Measurements from ENCODE around the gene PLXDC2.
"Not testable (repeated sequence)": the region's sequence is repeated elsewhere in the genome, so short reads cannot be mapped to it uniquely, and the experiment has no call there.

Gene PLXDC2

DNA sequence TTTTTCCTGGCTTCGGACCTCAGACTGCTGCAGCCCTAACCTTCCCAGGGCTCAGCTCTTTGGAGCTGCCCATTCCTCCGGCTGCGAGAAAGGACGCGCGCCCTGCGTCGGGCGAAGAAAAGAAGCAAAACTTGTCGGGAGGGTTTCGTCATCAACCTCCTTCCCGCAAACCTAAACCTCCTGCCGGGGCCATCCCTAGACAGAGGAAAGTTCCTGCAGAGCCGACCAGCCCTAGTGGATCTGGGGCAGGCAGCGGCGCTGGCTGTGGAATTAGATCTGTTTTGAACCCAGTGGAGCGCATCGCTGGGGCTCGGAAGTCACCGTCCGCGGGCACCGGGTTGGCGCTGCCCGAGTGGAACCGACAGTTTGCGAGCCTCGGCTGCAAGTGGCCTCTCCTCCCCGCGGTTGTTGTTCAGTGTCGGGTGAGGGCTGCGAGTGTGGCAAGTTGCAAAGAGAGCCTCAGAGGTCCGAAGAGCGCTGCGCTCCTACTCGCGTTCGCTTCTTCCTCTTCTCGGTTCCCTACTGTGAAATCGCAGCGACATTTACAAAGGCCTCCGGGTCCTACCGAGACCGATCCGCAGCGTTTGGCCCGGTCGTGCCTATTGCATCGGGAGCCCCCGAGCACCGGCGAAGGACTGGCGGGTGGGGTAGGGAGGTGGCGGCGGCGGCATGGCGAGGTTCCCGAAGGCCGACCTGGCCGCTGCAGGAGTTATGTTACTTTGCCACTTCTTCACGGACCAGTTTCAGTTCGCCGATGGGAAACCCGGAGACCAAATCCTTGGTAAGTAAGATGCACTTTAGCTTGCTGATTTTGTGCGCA, at the start of gene PLXDC2:
PLXDC2 (plus strand) TSS at position 22 of the 820 bp plus-strand sequence.
- DNase-seq, result no peak

- DNase-seq, result no peak
Measured at GRCh38 chr10:19767876-19768275, 48.4 kb upstream of the PLXDC2 start.

DNA sequence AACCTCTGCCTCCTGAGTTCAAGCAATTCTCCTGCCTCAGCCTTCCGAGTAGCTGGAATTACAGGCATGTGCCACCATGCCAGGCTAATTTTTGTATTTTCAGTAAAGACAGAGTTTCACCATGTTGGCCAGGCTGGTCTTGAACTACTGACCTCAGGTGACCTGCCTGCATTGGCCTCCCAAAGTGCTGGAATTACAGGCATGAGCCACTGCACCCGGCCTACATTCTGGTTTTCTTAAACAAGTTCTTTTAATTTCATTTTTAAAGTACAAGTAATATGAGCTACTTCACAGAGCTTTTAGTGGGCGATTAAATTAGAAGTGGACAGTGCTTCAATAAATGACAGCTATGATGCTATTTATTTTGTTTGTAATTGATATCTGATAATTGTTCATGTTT, 46.4 kb upstream of the PLXDC2 start:
- not testable (repeated sequence) for DNase-seq

DNA sequence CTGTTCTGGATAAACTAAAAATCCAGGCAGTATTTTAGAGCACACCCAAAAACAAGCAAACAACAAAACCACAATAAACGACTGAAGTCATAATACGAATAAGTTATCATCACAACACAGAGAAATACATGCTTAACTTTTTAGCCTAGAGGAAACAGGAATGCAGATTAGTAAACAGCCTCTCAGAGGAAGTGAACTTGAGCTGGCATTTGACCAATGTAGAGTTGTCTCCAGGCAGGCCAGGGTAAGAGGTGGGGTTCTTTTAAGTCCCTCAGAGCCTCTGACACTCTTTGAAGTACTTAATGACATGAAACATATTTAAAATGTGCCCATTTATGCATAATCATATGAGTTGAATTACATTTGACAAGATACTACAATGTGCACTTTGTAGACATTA, 43.3 kb upstream of the PLXDC2 start:
- DNase-seq, result no peak

DNA sequence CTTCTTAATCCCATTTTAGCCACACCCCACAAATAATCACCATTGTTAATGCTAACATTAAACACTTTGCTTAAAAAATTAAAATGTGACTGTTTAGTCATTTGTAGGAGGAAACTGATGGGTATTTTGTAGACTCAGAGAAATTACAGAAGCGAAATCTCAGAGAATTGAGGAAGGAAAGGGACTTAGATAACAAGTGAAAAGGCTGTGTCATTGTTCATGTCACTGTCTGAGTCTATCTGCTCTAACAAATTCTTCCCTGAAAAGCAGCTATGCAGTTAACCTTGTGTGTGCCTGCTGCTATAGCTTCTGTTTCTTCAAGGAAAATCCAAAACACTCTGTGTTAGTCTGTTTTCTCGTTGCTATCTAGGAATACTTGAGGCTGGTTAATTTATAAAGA, 40.9 kb upstream of the PLXDC2 start:
- no peak for DNase-seq

GRCh38 chr10:19777806-19778205, 38.4 kb upstream of the PLXDC2 start:
- no peak for DNase-seq

DNA sequence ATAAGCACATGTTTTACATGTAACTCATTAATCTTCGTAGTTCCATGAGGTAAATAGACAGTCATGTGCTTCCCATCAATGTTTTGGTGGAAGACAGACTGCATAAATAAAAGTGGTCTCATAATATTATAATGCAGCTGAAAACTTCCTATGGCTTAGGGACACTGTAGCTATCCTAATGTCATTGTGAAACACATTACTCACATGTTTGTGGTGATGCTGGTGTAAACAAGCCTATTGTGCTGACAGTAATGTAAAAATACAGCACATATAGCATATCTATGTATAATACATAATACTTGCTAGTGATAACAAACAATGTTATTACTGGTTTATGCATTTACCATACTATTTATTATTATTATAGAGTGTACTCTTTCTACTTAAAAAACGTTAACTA, 37.2 kb upstream of the PLXDC2 start:
- DNase-seq, result no peak

DNA sequence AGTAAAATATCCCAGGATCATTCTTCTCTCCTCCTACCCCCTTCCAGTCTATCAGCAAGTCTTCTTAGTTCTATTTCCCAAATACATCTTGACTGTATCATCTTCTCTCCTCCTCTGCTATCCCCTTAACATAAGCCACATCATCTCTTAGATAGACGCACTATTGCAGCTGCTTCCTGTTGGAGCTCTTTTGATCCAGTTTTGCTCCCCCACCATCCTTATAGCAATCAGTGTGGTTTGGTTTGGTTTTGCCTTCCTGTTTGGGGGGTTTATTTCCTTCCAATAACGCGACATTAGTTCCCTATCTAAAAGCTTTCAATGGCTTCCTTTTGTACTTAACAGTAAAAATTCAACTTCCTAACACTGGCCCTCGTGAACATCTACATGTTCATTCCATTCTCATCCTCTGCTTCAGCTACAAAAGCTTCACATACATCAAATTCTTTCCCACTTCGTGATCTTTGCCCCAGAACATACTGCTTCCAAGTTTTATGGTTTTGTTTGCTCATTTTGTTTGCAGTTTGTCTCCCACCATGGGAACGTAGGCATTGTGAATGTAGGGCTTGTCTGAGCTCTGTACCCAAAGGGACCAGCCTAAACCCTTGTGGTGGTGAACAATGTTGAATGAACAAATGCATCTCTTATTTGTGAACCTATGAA, 33.7 kb upstream of the PLXDC2 start:
- DNase-seq, result no peak

GRCh38 chr10:19783721-19784120, 32.5 kb upstream of the PLXDC2 start:
- no peak for DNase-seq

DNA sequence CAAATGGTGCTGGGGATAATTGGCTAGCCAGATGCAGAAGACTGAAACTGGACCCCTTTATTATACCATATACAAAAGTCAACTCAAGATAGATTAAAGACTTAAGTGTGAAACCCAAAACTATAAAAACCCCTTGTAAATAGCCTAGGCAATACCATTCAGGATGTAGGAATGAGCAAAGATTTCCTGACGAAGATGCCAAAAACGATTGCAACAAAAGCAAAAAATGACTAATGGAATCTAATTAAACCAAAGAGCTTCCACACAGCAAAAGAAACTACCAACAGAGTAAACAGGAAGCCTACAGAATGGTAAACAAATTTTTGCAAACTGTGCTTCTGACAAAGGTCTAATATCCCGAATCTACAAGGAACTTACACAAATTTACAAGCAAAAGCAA, 30.9 kb upstream of the PLXDC2 start:
- no peak for DNase-seq

GRCh38 chr10:19788075-19788686, 28.1 kb upstream of the PLXDC2 start:
- DNase-seq, result no peak

- no peak for DNase-seq
Measured at GRCh38 chr10:19788902-19789301, 27.3 kb upstream of the PLXDC2 start.

DNA sequence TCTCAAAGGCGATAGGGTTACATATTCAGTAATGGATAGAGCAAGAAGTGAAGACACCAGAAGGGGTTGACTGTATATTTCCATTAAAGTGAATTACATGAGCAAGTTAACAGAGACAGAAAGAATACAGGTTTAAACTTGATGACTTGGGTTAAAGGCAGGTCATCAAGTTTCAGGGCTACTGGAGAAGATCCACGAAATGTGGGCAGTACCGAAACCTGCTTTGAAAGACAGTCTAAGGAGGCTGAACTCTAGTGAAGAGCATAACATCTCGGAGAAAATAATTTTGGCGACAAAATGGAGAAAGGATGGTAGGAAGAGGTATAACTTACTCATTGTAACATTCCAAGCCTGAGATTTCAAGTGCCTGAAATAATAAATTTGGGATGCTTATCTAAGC, 26.6 kb upstream of the PLXDC2 start:
- no peak for DNase-seq

GRCh38 chr10:19791032-19791431, 25.2 kb upstream of the PLXDC2 start:
- DNase-seq, result no peak

GRCh38 chr10:19795684-19796083, 20.5 kb upstream of the PLXDC2 start:
- no peak for DNase-seq

- no peak for DNase-seq
Measured at GRCh38 chr10:19800161-19800560, 16.1 kb upstream of the PLXDC2 start.

GRCh38 chr10:19801369-19801768, 14.9 kb upstream of the PLXDC2 start:
- DNase-seq, result no peak

DNA sequence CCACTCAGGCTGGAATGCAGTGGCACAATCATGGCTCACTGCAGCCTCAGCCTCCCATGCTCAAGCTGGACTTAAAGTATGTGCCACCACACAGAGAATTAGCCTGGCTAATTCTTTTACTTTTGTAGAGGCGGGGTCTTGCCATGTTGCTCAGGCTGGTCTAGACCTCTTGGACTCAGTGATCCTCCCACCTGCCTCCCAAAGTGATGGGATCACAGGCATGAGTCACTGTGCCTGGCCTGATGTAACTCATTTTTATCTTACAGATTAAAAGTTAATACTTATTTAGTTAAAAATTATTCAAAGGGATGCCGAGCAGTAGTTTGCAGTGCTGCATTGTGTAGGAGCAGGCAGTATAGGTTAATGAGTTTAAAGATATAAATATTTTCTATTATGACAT, 12.6 kb upstream of the PLXDC2 start:
- DNase-seq, result no peak

- no peak for DNase-seq
Measured at GRCh38 chr10:19809481-19809880, 6.8 kb upstream of the PLXDC2 start.

DNA sequence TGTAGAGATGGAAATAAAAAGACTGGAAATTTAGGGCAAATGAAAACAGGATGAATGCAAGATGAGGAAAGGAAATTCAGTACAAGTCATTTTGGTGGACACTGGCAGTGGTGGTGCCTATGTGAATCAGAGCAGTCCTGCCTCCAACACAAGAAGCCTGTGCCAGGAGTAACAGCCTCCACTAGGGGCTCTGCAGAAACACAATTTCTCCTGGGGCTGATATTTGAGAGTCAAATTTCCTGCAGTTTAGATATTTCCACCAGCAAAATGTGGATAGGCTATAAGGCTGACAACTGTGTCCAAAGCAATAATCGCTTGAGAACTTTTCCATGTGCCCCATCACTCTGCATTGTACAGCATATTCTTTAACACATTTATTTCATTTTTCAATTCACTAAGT, 4.7 kb upstream of the PLXDC2 start:
- DNase-seq, result no peak

DNA sequence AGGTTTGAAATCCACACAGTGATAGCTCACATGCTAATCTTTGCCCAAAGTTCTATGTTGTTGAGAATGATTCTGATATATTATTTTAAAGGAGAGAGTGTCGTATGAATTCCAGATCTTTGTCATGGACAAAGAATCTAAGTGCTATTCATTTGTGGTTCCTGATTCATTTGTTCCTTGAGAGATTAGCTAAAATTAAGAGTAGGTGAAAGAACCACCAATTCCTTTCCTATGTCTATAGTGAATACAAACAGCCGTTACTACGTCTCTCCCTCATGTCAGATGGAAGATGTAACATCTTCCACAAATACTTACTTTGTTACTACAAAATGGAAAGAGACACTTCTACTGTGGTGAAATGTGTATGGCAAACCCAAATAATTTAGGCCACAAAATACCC, 3.3 kb upstream of the PLXDC2 start:
- no peak for DNase-seq

DNA sequence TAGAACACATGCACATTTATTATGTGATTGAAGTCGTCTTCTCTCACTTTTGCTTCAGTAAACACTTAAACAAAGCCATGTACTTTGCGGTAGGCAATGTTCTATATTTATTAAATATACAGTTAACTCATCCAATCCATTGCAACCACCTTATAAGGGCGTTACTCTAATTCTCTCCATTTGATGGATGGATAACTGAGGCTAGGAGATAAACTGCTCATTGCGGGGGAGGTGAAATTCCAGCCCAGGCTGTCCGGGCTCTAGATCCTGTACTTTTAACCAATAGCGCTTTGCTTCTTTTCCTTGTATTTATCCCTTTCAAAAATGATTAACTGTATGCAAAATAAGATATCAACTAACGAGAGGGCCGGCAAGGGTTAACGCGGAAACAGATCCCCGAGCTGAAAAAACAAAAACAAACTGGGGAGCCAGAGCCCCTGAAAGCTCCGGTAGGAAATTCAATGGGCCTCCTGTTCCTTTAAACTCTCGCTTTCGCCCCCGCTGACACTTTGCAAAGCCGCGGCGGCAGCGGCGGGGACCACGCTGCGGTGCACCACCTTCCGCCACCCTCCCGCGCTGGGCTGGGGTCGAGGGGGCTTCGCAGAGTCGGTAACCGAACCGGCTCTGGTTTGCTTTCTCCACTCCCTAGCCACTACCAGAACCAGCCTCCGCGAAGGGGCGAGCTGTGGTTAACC, 1.0 kb upstream of the PLXDC2 start:
- no peak for DNase-seq

DNA sequence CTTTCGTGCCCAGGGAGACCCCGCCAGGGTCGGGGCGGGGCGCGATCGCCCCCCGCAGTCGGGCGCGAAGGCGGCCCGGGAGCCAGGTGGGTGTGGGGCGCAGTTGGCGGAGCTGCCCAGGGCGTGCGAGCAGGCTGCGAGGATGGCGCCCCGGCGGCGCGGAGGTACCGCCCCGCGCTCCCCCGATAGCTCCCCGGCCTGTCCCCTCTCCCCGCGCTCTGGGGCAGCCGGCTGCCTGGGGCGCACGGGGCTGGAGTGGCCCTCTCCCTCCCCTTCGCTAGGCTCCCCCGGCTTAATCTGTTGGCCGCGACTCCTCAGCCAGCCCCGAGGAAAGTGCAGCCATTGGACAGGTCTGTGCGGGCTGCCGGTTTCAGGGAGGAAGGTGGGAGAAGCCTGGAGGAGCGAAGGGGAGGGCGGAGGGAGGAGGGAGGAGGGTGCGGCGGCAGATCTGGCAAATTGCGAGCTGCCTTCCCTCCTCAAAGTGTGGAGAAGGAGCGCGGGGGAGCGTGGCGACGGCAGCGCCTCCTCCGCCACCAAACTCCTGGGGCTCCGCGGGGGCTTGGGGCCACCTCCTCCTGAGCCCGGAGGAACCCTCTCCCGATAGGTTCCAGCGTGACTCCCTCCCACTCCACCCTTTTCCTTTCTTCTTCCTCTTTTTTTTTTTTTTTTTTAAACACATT, 361 bp upstream of the PLXDC2 start:
- DNase-seq, result no peak
